ENCODE data around the gene CHD3. TPM values are rescaled to one million over a fixed set of nuclear protein-coding genes. Genes with fewer than 3 reads are reported as not detected.

CHD3 gene
- total RNA-seq, 1 donor from 2014 or later: 102 TPM

DNA sequence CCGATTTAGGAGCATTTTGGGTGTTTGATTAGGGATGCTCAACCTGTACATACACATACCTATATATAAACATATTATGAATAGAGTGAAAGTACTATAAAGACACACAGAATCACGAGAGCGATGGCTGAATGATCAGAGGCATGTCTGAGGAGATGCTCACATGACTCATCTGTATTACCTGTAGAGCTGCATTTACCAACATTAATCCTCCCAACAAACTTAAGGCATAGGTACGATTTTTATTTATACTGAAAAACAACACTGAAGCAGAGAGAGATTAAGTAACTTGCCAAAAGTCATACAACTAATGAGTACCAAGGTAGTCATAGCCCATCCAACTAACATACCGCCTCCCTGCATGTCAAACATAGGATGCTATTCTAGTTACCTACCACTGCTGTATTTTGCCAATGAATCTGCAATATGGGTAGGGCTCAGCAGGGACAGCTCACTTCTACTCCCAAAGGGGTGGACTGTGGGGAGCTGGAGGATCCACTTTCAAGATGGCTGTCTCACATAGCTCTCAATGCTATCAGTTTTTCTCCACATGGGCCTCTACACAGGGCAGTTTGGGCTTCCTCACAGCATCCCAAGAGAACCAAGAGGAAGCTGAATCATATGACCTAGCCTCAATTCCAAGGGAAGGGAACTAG lies 23.5 kb upstream of the CHD3 start:
- H3K27ac ChIP-seq: no peak overlapping the region
- no peak overlapping the region for H3K4me3 ChIP-seq
- intact Hi-C loops (cut with DNase I): no loop called here
- TF ChIP-seq, protein P1, sequence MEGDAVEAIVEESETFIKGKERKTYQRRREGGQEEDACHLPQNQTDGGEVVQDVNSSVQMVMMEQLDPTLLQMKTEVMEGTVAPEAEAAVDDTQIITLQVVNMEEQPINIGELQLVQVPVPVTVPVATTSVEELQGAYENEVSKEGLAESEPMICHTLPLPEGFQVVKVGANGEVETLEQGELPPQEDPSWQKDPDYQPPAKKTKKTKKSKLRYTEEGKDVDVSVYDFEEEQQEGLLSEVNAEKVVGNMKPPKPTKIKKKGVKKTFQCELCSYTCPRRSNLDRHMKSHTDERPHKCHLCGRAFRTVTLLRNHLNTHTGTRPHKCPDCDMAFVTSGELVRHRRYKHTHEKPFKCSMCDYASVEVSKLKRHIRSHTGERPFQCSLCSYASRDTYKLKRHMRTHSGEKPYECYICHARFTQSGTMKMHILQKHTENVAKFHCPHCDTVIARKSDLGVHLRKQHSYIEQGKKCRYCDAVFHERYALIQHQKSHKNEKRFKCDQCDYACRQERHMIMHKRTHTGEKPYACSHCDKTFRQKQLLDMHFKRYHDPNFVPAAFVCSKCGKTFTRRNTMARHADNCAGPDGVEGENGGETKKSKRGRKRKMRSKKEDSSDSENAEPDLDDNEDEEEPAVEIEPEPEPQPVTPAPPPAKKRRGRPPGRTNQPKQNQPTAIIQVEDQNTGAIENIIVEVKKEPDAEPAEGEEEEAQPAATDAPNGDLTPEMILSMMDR (IDR thresholded peaks at IDR 0.05): no peak
- H3K9me3 ChIP-seq: no peaks in the 10 kb centered on the region
- no peaks in the 10 kb centered on the region for H3K36me3 ChIP-seq
- H3K4me1 ChIP-seq: no peaks in the 10 kb centered on the region
- no peaks in the 10 kb centered on the region for H3K27me3 ChIP-seq
- DNase-seq (ENCODE audit: low spot score in 2 of 2): no peak

- no peaks in the 10 kb centered on the region for H3K9me3 ChIP-seq
- no peaks in the 10 kb centered on the region for H3K27me3 ChIP-seq
- no peaks in the 10 kb centered on the region for H3K36me3 ChIP-seq
- no peak for DNase-seq (ENCODE audit: low spot score in 2 of 2)
- H3K27ac ChIP-seq: no peak overlapping the region
- intact Hi-C loops (cut with DNase I): no loop called here
- no peak overlapping the region for H3K4me3 ChIP-seq
- TF ChIP-seq, protein P1 (IDR thresholded peaks at IDR 0.05): no peak
- H3K4me1 ChIP-seq: no peaks in the 10 kb centered on the region
Measured at GRCh38 chr17:7867881-7868329, 20.7 kb upstream of the CHD3 start.

GRCh38 chr17:7873051-7873450 lies 15.5 kb upstream of the CHD3 start:
- H3K4me1 ChIP-seq: no peaks in the 10 kb centered on the region
- DNase-seq (ENCODE audit: low spot score in 2 of 2): no peak
- TF ChIP-seq, protein P1 (IDR thresholded peaks at IDR 0.05): no peak
- intact Hi-C loops (cut with DNase I): no loop called here
- H3K4me3 ChIP-seq: no peak overlapping the region
- H3K36me3 ChIP-seq: no peaks in the 10 kb centered on the region
- no peak overlapping the region for H3K27ac ChIP-seq
- no peaks in the 10 kb centered on the region for H3K27me3 ChIP-seq
- H3K9me3 ChIP-seq: no peaks in the 10 kb centered on the region

DNA sequence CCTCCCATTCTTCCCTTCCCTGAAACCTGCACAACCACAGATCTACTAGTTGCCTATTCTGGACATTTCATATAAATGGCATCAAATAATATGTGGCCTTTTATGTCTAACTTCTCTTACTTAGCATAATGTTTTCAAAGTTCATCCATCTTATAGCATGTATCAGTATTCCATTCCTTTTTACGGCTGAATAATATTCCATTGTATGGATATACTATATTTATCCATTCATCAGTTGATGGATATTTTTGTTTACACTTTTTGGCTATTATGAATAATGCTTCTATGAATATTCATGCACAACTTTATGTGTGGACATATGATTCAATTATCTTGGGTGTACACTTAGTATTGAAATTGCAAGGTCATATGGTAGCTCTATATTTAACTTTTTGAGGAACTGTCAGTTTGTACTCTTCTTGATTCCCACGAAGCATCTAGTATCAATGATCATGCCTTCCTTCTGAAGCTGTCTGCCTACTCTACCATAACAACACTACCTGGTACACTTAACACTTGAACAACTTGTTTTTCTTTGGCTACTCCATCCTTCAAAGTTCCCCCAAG lies 12.7 kb upstream of the CHD3 start:
- intact Hi-C loops (cut with DNase I): no loop called here
- H3K36me3 ChIP-seq: peaks cover 0 to 6% of the 10 kb centered on the region in 2 donors
- H3K4me3 ChIP-seq: no peak overlapping the region
- no peaks in the 10 kb centered on the region for H3K27me3 ChIP-seq
- no peak overlapping the region for H3K27ac ChIP-seq
- TF ChIP-seq, protein P1 (IDR thresholded peaks at IDR 0.05): no peak
- DNase-seq (ENCODE audit: low spot score in 2 of 2): no peak
- H3K4me1 ChIP-seq: no peaks in the 10 kb centered on the region
- no peaks in the 10 kb centered on the region for H3K9me3 ChIP-seq

DNA sequence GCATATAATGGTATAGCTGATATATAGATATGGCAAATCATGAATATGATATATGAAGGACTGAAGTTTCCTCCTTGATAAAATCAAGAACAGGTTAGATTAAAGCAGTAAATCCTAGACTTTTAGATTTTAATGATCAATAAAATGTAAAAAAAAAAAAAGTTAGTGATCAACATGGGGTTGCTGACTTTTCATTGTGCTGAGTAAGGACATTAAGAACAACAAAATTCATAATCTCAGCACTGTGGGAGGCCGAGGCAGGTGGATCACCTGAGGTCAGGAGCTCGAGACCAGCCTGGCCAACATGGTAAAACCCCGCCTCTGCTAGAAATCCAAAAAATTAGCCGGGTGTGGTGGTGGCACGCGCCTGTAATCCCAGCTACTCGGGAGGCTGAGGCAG lies 10.4 kb upstream of the CHD3 start:
- TF ChIP-seq, protein P1 (IDR thresholded peaks at IDR 0.05): no peak
- H3K27ac ChIP-seq: no peak overlapping the region
- no peaks in the 10 kb centered on the region for H3K27me3 ChIP-seq
- no peaks in the 10 kb centered on the region for H3K9me3 ChIP-seq
- intact Hi-C loops (cut with DNase I): no loop called here
- peaks cover 0 to 6% of the 10 kb centered on the region in 2 donors for H3K36me3 ChIP-seq
- DNase-seq (ENCODE audit: low spot score in 2 of 2): no peak
- no peaks in the 10 kb centered on the region for H3K4me1 ChIP-seq
- no peak overlapping the region for H3K4me3 ChIP-seq
